Breast epithelium (tissue), 3 donors: ENCODE data around the gene SYNM.

Experiments
- POLR2AphosphoS5 ChIP-seq, 3 donors: sonication (generic); formaldehyde crosslinking; IDR thresholded peaks; one replicate each; pipeline ENCODE4 v1.6.1; 2017; ENCODE audit warnings: antibody characterized with exemption in 3 of 3
- TF ChIP-seq, protein P1 (sequence below), 3 donors: fragments of 450-650 bp; IDR thresholded peaks; one replicate each; pipeline ENCODE4 v1.5.1; 2016 to 2017; ENCODE audit warnings: antibody characterized with exemption in 3 of 3, mild to moderate bottlenecking in 3 of 3, moderate library complexity in 3 of 3

- TF ChIP-seq, protein P1, sequence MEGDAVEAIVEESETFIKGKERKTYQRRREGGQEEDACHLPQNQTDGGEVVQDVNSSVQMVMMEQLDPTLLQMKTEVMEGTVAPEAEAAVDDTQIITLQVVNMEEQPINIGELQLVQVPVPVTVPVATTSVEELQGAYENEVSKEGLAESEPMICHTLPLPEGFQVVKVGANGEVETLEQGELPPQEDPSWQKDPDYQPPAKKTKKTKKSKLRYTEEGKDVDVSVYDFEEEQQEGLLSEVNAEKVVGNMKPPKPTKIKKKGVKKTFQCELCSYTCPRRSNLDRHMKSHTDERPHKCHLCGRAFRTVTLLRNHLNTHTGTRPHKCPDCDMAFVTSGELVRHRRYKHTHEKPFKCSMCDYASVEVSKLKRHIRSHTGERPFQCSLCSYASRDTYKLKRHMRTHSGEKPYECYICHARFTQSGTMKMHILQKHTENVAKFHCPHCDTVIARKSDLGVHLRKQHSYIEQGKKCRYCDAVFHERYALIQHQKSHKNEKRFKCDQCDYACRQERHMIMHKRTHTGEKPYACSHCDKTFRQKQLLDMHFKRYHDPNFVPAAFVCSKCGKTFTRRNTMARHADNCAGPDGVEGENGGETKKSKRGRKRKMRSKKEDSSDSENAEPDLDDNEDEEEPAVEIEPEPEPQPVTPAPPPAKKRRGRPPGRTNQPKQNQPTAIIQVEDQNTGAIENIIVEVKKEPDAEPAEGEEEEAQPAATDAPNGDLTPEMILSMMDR (IDR thresholded peaks at IDR 0.05): no peak
- TF ChIP-seq POLR2AphosphoS5 (IDR thresholded peaks at IDR 0.05): no peak
Observed at GRCh38 chr15:99120050-99120777, 15.3 kb downstream of the SYNM start.
